Activated B cell treated with CpG ODN at 0.5 μM for 24 hours (primary cell): Measurements from ENCODE around the gene CADM2. TPM values are rescaled to one million over a fixed set of nuclear protein-coding genes. Genes with fewer than 3 reads are reported as not detected.

Experiments
- ATAC-seq: fragments of 200-7000 bp; cut with Tn5 transposase; one replicate; pipeline ENCODE4 v1.10.0; 2021; ENCODE audit warnings: low read depth, mild to moderate bottlenecking, moderate library complexity
- CTCF ChIA-PET: fragments of 350-600 bp; sonication (Branson Sonifier 250); formaldehyde crosslinking; loops from one replicate; lab custom pipeline; 2021; ENCODE audit warnings: antibody characterized with exemption; lab: Charles Lee
- POLR2A ChIA-PET: fragments of 350-600 bp; sonication (Branson Sonifier 250); formaldehyde crosslinking; loops from one replicate; lab custom pipeline; 2021; ENCODE audit warnings: antibody characterized with exemption; lab: Charles Lee
- DNase-seq: peaks from one replicate; pipeline ENCODE4 v3.0.0; 2022
- H3K27ac Mint-ChIP-seq: one replicate; pipeline ENCODE4 v1.8.0; 2020; ENCODE audit warnings: mixed read lengths
- H3K27me3 Mint-ChIP-seq: one replicate; pipeline ENCODE4 v1.8.0; 2021; ENCODE audit warnings: mixed read lengths
- H3K36me3 Mint-ChIP-seq: one replicate; pipeline ENCODE4 v1.8.0; 2021; ENCODE audit warnings: low read depth, mixed read lengths
- H3K4me1 Mint-ChIP-seq: one replicate; pipeline ENCODE4 v1.8.0; 2021; ENCODE audit warnings: mixed read lengths
- H3K4me3 Mint-ChIP-seq: one replicate; pipeline ENCODE4 v1.8.0; 2020; ENCODE audit warnings: mild to moderate bottlenecking, mixed read lengths
- H3K9me3 Mint-ChIP-seq: one replicate; pipeline ENCODE4 v1.8.0; 2020; ENCODE audit warnings: mixed read lengths
- intact Hi-C: fragments of 100-400 bp; cut with micrococcal nuclease; formaldehyde crosslinking; loops from one replicate; pipeline ENCODE4 v1.15.1; 2024
- total RNA-seq: library from RNA; stranded (reverse); gene quantifications from 2 replicates; pipeline ENCODE4 v1.2.3, GENCODE V29; 2022
- TF ChIP-seq, protein P1 (sequence below): fragments of 200-600 bp; IDR thresholded peaks from one replicate; pipeline ENCODE4 v1.8.0; 2022; ENCODE audit warnings: antibody characterized with exemption, mild to moderate bottlenecking

Gene CADM2
- total RNA-seq, 1 donor from 2014 or later = not detected

DNA sequence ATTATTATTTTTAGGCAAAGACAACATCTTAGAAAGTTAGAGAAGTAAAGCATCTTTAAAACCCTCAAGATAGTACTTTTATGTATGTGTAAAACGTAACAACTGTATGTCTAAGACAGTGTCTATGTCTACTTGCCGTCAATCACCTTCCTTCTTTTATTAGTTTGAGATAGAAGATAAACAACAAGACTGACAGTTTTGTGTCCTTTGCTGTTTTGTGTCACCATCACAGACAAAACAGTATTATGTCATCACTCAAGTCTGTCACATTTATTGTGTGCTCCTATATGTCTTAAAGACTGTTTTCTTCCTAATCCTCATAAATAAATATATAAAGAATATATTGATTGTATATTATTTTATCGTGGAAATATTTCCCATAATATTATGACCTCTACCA is 908.3 kb downstream of the CADM2 start:
- H3K27ac Mint-ChIP-seq = no peak overlapping the region
- ChIA-PET POLR2A (no interaction called here), CTCF (no interaction called here)
- no peaks in the 10 kb centered on the region for H3K36me3 Mint-ChIP-seq
- no peaks in the 10 kb centered on the region for H3K27me3 Mint-ChIP-seq
- ATAC-seq = no peak
- no peaks in the 10 kb centered on the region for H3K4me1 Mint-ChIP-seq
- intact Hi-C loops = no loop called here
- no peak for DNase-seq
- TF ChIP-seq, protein P1, sequence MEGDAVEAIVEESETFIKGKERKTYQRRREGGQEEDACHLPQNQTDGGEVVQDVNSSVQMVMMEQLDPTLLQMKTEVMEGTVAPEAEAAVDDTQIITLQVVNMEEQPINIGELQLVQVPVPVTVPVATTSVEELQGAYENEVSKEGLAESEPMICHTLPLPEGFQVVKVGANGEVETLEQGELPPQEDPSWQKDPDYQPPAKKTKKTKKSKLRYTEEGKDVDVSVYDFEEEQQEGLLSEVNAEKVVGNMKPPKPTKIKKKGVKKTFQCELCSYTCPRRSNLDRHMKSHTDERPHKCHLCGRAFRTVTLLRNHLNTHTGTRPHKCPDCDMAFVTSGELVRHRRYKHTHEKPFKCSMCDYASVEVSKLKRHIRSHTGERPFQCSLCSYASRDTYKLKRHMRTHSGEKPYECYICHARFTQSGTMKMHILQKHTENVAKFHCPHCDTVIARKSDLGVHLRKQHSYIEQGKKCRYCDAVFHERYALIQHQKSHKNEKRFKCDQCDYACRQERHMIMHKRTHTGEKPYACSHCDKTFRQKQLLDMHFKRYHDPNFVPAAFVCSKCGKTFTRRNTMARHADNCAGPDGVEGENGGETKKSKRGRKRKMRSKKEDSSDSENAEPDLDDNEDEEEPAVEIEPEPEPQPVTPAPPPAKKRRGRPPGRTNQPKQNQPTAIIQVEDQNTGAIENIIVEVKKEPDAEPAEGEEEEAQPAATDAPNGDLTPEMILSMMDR = no peak
- H3K9me3 Mint-ChIP-seq = peaks cover 5% of the 10 kb centered on the region
- no peak overlapping the region for H3K4me3 Mint-ChIP-seq

DNA sequence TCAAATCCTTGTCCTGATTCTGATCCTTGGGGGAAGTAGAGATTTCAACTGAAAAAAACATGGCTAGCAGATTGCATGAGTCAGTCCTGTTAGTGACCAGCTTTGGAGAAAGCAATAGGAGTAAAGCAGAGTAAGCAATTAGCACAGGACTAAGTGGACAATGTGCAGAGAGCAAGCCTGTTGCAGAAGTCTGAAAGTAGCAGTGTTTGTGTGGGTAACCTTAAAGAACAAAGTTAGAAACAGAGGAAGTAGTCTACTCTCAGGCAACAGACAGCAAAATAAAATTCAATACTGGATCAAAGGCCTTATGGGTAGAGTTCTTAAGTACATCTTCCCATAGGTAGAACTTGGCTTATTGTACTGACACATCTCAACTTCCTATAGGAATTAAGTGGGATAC is 916.8 kb downstream of the CADM2 start:
- H3K27ac Mint-ChIP-seq = no peak overlapping the region
- no peak overlapping the region for H3K4me3 Mint-ChIP-seq
- CTCF ChIA-PET = no interaction called here
- peaks cover 6% of the 10 kb centered on the region for H3K9me3 Mint-ChIP-seq
- DNase-seq (no peak), ATAC-seq (no peak)
- POLR2A ChIA-PET = no interaction called here
- no peaks in the 10 kb centered on the region for H3K36me3 Mint-ChIP-seq
- TF ChIP-seq, protein P1 = no peak
- intact Hi-C loops = no loop called here
- H3K4me1 Mint-ChIP-seq = no peaks in the 10 kb centered on the region
- no peaks in the 10 kb centered on the region for H3K27me3 Mint-ChIP-seq

DNA sequence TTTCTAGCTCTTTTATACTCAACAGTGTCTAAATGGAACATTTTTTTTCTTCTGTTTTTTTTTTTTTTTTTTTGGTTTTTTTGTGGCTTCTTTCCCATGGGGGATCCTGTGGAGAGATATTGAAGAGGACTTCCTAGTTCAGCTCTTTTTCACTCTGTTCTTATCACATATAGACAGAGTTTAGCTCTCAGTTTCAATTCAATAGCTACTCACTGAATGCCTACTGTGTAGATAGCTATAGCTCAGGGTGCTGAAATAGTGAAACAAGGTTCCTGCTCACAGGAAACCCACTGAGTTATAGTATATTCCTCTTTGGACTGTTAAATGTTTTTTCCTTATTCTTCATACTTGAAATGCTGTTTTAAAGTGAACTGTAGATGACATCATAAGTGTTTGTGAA is 918.8 kb downstream of the CADM2 start:
- H3K4me3 Mint-ChIP-seq = no peak overlapping the region
- H3K9me3 Mint-ChIP-seq = peaks cover 4% of the 10 kb centered on the region
- H3K4me1 Mint-ChIP-seq = no peaks in the 10 kb centered on the region
- ATAC-seq (no peak), DNase-seq (no peak)
- H3K27ac Mint-ChIP-seq = no peak overlapping the region
- H3K27me3 Mint-ChIP-seq = no peaks in the 10 kb centered on the region
- intact Hi-C loops = no loop called here
- TF ChIP-seq, protein P1 = no peak
- H3K36me3 Mint-ChIP-seq = no peaks in the 10 kb centered on the region
- POLR2A ChIA-PET = no interaction called here
- CTCF ChIA-PET = no interaction called here

DNA sequence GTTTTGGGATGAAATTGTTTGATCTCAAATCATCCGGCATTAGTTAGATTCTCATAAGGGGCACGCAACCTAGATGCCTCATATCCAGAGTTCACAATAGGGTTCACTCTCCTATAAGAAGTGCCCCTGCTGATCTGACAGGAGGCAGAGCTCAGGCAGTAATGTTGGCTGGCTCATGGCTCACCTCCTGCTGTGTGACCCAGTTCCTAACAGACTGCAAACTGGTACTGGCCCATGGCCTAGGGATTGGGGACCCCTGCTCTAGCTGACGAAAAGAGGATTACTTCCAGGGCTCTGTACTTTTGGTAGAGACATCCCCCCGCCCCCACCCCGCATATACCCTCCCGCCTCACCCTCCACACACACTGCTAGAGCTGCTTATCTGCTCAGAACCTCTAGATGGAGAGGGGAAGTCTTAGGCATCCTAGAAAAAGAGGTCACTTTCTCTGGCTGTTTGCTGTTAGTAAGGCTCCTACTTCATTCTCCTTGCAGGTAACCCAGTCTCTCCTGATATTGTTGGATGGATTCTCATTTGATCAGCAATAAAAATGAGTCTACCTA is 923.1 kb downstream of the CADM2 start:
- POLR2A ChIA-PET = no interaction called here
- no peaks in the 10 kb centered on the region for H3K36me3 Mint-ChIP-seq
- intact Hi-C loops = no loop called here
- no peak overlapping the region for H3K27ac Mint-ChIP-seq
- H3K4me3 Mint-ChIP-seq = no peak overlapping the region
- TF ChIP-seq, protein P1 = no peak
- DNase-seq (no peak), ATAC-seq (no peak)
- CTCF ChIA-PET = no interaction called here
- H3K9me3 Mint-ChIP-seq = peaks cover 4% of the 10 kb centered on the region
- H3K27me3 Mint-ChIP-seq = no peaks in the 10 kb centered on the region
- no peaks in the 10 kb centered on the region for H3K4me1 Mint-ChIP-seq

DNA sequence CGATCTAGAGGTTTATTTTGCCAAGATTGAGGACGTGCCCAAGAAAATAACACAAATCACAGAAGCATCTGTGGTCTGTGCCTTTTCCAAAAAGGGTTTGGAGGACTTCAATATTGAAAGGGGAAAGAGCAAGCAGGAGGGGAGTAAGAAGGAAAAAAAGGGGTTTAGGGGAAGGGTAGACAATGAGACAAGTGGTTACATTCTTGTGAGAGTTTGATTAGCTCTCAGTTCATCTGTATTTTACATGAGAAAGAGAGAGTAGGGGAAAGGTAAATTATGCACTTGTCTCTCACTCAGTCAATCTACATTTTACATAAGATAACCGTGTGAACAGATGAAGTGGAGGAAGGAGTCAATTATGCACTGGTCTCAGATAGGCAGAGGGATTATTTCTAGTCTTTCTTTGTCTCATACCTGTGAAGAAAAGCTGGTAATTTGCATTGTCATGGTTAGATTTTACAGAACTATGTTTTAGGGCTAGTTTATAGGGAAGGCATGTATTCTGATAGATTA is 931.3 kb downstream of the CADM2 start:
- DNase-seq (no peak), ATAC-seq (no peak)
- ChIA-PET POLR2A (no interaction called here), CTCF (no interaction called here)
- no peak overlapping the region for H3K27ac Mint-ChIP-seq
- H3K9me3 Mint-ChIP-seq = peaks cover 2% of the 10 kb centered on the region
- TF ChIP-seq, protein P1 = no peak
- no peaks in the 10 kb centered on the region for H3K36me3 Mint-ChIP-seq
- intact Hi-C loops = no loop called here
- H3K27me3 Mint-ChIP-seq = no peaks in the 10 kb centered on the region
- no peaks in the 10 kb centered on the region for H3K4me1 Mint-ChIP-seq
- no peak overlapping the region for H3K4me3 Mint-ChIP-seq
